ENCODE results near the gene PLXDC1.
A peak's percentile ranks its signal among the peaks of the same experiment; 100 is the strongest.

PLXDC1 gene

GRCh38 chr17:39153599-39154051 lies 2.2 kb upstream of the PLXDC1 start (continued):
- TF ChIP-seq CTCF (tag by site-specific recombination; IDR thresholded peaks at IDR 0.05), result 0 out of 2 replicates have a peak, but pooled peaks have one; percentile 4
- 0 out of 2 replicates have a peak, but pooled peaks have one; percentile 60 for TF ChIP-seq ZBTB44 (tag by site-specific recombination; IDR thresholded peaks at IDR 0.05)
- 0 out of 2 replicates have a peak, but pooled peaks have one; percentile 7 for TF ChIP-seq ZNF280D (tag by site-specific recombination; IDR thresholded peaks at IDR 0.05)
- 0 out of 2 replicates have a peak, but pooled peaks have one; percentile 10 for TF ChIP-seq ZNF677 (tag by site-specific recombination; IDR thresholded peaks at IDR 0.05)
- TF ChIP-seq, protein P1, sequence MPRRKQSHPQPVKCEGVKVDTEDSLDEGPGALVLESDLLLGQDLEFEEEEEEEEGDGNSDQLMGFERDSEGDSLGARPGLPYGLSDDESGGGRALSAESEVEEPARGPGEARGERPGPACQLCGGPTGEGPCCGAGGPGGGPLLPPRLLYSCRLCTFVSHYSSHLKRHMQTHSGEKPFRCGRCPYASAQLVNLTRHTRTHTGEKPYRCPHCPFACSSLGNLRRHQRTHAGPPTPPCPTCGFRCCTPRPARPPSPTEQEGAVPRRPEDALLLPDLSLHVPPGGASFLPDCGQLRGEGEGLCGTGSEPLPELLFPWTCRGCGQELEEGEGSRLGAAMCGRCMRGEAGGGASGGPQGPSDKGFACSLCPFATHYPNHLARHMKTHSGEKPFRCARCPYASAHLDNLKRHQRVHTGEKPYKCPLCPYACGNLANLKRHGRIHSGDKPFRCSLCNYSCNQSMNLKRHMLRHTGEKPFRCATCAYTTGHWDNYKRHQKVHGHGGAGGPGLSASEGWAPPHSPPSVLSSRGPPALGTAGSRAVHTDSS (tag by site-specific recombination; IDR thresholded peaks at IDR 0.05), result peak; percentile 61
- TF ChIP-seq ZNF639 (tag by site-specific recombination; IDR thresholded peaks at IDR 0.05), result peak; percentile 12; the same call in 1 of the 2 replicates
- TF ChIP-seq ZNF658 (tag by site-specific recombination; IDR thresholded peaks at IDR 0.05), result no peak
- TF ChIP-seq ZBTB17 (tag by site-specific recombination; IDR thresholded peaks at IDR 0.05), result peak; percentile 8; the same call in 1 of the 2 replicates
- TF ChIP-seq ZNF596 (tag by site-specific recombination; IDR thresholded peaks at IDR 0.05), result 0 out of 2 replicates have a peak, but pooled peaks have one; percentile 16
- no peak for TF ChIP-seq GLI2 (tag by site-specific recombination; IDR thresholded peaks at IDR 0.05; ENCODE audit: borderline replicate concordance, low read depth)
- TF ChIP-seq ZNF335 (tag by site-specific recombination; conservative IDR thresholded peaks at IDR 0.05), result peak; percentile 20; the same call in 1 of the 2 replicates

DNA sequence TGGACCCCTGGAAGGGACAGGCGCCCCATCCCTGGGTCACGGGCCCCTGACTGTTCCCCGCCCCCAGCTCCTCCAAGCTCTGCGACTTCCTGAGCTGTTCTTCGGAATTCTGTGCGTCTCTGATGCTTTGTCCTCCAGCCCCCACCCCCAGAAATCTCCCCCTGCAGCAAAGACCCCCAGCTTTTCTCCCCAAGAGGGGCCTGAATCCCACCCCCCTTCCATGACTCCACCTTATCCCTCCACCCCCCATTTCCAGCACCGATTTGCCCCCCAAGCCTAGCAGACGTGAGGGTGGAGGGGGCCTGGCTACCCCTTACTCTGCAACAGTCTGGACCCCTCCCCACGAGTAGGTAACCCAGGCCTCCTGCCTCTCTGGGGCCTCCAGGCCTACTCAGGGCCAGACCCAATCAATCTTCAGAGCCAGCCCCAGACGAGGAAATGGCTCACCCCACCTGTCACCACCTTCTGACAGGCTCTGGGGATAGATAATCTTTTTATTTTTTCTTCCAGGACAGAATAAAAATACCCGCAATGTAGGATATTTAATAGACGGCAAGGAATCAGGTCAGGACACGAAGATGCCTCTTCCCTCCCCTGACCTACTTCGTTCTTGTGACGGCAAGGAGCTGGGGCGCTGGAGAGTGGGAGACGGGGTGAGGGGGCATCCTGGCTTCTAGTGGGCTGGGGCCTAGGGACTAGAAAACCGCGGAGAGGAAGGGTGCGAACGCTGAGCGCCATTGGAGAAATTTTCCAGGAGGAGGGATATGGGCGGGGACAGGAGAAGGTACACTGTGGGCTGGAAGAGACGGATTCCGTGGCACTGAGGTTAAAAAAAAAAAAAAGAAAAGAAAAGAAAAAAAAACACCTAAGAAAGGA lies 744 bp upstream of the PLXDC1 start:
- peak overlapping the region; percentile 62 for H3K4me3 ChIP-seq (ENCODE audit: low read depth, low read length)
- peaks cover 3% of the 10 kb centered on the region for H3K4me1 ChIP-seq (ENCODE audit: control insufficient read depth, insufficient read depth, low read length)
- ChIA-PET CTCF (interaction anchor here (0.6 to 12.4 kb wide), 45 partner anchors 9 to 472 kb away, joined by 3 to 266 read pairs (median 5); partner anchors contain the start of genes ARL5C, LASP1, PIP4K2B and RPL19), POLR2A (interaction anchor here (0.7 to 4.3 kb wide), 14 partner anchors 12 to 447 kb away, joined by 3 to 42 read pairs (median 5); partner anchors contain the start of genes LASP1, MLLT6, RPL19 and RPL23)
- no peaks in the 10 kb centered on the region for H3K36me3 ChIP-seq (ENCODE audit: control insufficient read depth in 2 of 2, insufficient read depth in 1 of 2, low read length in 2 of 2)
- H3K9me3 ChIP-seq (ENCODE audit: control insufficient read depth, insufficient read depth, low read depth, low read length), result no peaks in the 10 kb centered on the region
- peak overlapping the region; percentile 57 for H3K27ac ChIP-seq (ENCODE audit: extremely low read depth, low read depth, low read length)
- TF ChIP-seq ZBTB17 (tag by site-specific recombination; IDR thresholded peaks at IDR 0.05) (0 out of 2 replicates have a peak, but pooled peaks have one; percentile 24), REPIN1 (tag by site-specific recombination; IDR thresholded peaks at IDR 0.05; ENCODE audit: low read depth) (no peak), ZNF707 (tag by site-specific recombination; IDR thresholded peaks at IDR 0.05) (no peak), ZBTB48 (tag by site-specific recombination; IDR thresholded peaks at IDR 0.05) (peak; percentile 79; the same call in 1 of the 2 replicates), SP2 (tag by site-specific recombination; IDR thresholded peaks at IDR 0.05) (peak; percentile 64), ZFHX2 (tag by site-specific recombination; conservative IDR thresholded peaks at IDR 0.05) (peak; percentile 33), FEZF1 (tag by site-specific recombination; IDR thresholded peaks at IDR 0.05) (no peak), KLF7 (tag by site-specific recombination; IDR thresholded peaks at IDR 0.05; ENCODE audit: borderline replicate concordance) (no peak), TRIM28 (IDR thresholded peaks at IDR 0.05; ENCODE audit: borderline replicate concordance, low read length) (no peak), ZNF174 (tag by site-specific recombination; IDR thresholded peaks at IDR 0.05) (no peak), ZBTB7A (tag by site-specific recombination; IDR thresholded peaks at IDR 0.05; ENCODE audit: low read depth) (no peak), KLF10 (tag by site-specific recombination; IDR thresholded peaks at IDR 0.05) (no peak), ZNF366 (tag by site-specific recombination; conservative IDR thresholded peaks at IDR 0.05) (no peak)
- TF ChIP-seq, protein P1 (tag by site-specific recombination; IDR thresholded peaks at IDR 0.05), result no peak
